CD4-positive, alpha-beta T cell treated with Interleukin-15 for 4 hours (primary cell): Measurements from ENCODE around the gene SIL1.
"Not testable (repeated sequence)": the region's sequence is repeated elsewhere in the genome, so short reads cannot be mapped to it uniquely, and the experiment has no call there.

ENCODE experiments used
- DNase-seq: peaks from one replicate; pipeline ENCODE4 v3.0.0-alpha.2; 2020; ENCODE audit warnings: low spot score

Gene SIL1

GRCh38 chr5:139105621-139106071 is 92.5 kb downstream of the SIL1 start:
- DNase-seq = no peak

- DNase-seq = no peak
Observed at GRCh38 chr5:139104577-139105276, 93.4 kb downstream of the SIL1 start.

- DNase-seq = no peak
Observed at GRCh38 chr5:139103762-139104161, 94.4 kb downstream of the SIL1 start.

- no peak for DNase-seq
Observed at GRCh38 chr5:139100825-139101224, 97.3 kb downstream of the SIL1 start.

DNA sequence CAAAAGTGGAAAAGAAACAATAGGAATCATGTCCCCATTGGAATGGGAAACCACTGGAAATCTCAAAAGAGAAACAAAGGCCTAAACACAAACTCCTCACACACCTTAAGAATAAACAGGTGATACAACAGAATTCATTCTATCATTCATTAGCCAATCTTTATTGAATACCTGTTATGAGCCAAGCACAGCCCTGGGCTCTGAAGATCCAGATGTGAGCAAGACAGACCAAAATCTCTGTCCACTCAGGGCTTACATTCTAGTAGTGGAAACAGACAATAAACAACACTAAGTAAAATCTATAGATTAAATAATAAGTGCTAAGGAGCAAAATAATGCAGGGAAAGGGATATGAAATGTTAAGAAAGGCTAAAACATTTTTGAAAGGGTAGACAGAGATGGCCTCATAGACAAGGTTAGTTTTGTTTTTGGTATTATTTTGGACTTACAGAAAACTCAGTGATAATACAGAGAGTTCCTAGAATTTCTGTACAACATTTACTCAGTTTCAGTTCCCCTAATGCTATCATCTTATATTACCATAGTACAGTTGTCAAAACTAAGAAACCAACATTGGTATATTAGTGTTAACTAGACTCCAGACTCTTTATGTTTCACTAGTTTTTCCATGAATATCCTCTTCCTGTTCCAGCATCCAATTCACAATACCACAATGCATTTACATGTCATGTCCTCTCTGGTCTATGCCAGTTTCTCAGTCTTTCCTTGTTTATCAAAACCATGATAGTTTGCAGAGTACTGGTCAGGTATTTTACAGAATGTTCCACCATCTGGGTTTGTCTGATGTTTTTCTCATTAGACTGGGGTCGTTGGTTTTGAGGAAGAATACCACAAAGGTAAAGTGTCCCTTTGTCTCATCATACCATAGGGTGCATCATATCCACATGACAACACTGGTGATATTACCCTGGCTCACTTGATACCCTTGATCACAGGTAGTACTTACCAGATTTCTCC is 103.7 kb downstream of the SIL1 start:
- no peak for DNase-seq

DNA sequence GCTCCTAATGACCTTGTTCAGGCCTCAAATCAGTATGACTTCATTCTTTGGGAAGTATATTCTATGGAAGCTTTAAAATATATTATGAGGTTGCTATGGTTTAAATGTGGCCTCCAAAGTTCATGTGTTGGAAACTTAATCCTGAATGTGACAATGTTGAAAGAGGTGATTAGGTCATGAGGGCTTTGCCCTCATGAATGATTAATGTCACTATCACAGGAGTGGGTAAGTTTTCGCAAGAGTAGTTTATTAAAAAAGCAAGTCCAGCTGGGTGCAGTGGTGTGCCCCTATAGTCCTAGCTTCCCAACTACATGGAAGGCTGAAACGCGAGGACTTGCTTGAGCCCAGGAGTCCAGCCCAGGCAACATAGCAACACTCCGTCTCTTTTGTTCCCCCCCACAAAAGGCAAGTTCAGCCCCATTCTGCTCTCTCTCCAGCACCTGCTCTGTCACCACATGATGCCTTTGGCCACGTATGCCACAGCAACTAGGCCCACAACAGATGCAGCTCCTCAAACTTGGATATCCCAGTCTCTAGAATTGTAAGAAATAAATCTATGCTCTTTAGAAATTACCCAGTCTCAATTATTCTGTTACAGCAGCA is 105.3 kb downstream of the SIL1 start:
- no peak for DNase-seq

- DNase-seq = no peak
Observed at GRCh38 chr5:139091439-139092156, 106.6 kb downstream of the SIL1 start.

DNA sequence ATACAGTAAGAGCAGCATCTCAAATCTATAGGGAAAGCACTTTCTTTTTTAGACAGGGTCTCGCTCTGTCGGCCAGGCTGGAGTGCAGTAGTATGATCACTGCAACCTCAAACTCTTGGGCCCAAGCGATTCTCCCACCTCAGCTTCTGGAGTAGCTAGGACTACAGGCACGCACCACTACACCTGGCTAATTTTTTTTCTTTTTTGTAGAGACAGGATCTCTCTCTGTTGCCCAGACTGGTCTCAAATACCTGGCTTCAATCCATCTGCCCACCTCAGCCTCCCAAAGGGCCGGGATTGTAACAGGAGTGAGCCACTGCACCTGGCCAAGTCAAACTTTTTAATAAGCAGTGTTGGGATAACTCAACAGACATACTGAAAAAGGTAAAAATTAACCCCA is 107.6 kb downstream of the SIL1 start:
- no peak for DNase-seq

DNA sequence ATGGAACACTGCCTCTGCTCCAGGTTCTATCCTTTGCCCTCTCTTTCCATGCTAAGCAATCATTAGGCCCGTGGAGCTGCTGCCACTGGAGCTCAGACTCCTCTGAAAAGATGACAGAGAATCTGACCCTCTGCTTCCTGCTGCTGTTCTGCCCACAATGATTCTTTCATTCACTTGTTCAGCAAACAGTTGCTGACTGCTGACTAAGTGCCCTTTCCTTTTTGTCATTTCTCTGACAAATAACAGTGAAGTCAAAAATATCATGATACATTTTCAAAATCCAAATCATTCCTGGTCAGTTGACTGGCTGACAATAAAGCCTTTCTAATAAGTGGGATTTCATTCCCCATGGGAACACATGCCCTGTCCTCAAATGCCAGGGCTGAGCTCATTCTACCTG is 110.1 kb downstream of the SIL1 start:
- DNase-seq = no peak

DNA sequence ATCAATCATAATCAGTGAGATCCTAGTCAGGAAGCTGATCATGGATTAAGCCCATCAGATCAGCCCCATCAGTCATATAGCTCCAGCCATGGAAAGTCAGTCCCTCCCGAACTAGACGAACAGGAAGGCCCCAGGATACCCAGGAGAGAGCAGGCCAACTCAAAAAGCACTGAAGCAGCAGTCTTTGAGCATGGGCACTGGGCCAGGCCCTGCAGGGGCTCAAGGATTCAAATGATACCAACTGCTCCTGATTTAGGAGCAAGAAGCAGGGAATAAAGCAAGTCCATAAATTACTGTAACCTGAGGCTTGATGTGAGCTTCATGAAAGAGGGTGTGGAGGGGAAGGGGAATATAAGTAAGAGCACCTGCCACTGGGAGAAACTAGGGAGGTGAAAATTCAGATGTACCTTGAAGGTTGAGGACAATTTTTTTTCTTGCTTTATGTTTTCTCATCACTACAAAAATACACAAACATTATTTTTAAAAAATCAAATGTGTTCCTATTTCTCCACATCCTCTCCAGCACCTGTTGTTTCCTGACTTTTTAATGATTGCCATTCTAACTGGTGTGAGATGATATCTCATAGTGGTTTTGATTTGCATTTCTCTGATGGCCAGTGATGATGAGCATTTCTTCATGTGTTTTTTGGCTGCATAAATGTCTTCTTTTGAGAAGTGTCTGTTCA is 115.2 kb downstream of the SIL1 start:
- no peak for DNase-seq

DNA sequence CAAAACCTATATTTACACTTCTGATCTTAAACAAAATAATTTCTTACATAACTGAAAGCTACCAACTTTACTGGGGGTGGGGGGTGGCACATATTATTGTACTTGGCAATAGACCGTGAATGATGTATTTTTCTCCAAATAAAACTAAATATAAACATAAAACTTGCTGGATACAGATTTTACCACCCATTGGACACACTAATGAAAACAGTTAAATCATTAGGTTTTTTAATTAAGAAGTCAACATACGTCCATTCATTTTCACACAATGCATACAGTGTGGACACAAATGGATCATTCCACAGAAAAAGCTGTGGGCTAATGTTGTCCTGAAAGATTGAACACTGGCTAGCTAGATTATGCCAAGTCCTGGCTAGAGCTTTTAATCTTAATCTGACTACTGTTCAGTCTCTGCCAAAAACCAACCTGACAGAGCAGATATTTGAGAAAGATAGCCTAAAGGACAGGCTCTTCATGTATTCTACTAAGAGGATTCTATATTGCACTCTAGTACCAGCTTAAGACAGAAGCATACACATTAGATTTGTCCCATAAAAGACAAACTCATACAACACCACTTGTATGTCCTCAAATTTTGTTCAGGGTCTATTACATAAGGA is 118.1 kb downstream of the SIL1 start:
- DNase-seq = no peak

GRCh38 chr5:139079225-139079990 is 118.8 kb downstream of the SIL1 start:
- DNase-seq = no peak

DNA sequence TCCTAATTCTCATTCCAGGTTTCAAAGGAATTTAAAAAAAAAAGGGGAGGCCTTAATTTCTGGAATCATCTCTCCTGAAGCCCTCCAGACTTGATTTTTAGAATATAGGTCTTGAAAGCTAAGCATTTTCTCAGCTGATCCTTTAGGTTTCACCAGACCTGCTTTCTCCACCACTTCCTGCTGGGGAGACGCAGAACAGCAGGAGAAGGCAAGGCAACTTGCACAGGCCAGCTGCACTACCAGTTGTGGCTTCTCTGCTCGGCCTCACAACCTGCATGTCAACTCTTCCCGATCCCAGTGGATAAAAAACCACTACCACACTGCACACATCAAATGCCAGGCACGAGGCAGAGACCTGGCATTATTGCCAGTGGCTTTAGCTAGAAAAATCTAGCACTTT is 119.8 kb downstream of the SIL1 start:
- DNase-seq = no peak

- DNase-seq = no peak
Observed at GRCh38 chr5:139077899-139078298, 120.3 kb downstream of the SIL1 start.

DNA sequence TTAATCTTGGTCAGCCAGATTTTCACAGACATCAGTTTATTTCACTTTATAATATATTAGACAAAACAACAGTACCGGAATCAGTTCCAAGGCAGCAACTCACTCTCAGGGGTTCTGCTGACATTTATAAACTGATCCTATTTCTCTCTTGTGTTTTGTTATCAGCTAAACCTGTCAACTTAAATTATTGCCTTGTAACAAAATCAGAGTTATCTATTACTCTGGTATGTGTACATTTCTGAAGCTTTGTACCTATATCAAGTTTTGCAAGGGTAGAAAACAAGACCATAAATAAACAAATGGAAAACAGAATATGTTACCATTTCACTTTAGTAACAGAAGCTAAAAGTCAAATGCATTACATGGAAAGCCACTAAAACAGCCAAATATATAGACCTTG is 122.1 kb downstream of the SIL1 start:
- DNase-seq = no peak

DNA sequence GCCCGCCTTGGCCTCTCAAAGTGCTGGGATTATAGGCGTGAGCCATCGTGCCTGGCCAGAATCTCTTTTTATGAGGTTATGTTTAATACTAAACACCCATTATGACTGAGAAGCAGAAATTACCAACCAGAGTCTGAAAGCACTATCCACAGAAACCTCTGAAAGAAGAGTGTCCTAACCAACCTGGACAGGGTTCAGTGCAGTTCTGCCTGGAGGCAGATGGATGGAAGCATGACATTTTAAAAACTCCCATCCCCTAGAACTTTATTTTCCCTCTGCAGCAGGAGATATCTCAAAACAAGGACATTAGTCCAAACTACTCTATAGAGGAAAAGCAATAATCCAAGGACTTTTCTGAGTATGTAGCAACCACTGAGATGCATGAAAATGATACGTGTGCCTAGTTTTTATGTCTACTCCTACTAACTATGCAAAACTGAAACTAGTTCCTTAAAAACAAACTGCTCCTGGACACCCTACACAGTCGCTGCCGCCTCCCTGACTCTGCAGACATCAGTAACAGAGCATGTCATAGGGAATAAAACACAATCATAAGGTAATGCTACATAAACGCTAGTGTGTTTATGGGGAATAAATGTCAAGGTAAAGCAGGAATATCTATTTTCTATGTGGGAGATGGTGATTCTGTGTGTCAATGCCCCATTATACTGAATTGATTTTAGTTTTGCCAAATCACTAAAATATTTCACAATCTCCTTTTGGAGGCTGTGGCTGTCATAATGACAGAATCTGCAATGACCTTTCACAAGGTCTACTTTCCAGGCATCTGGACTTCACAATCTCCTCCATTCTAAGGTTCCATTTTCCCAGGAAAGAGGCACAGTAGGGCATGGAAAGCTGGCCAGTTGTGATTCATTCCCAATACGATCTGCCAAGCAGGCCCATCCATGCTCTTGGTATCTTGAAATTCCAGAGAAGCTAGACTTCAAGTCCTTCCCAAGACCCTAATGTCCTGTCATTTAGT is 122.8 kb downstream of the SIL1 start:
- DNase-seq = no peak

DNA sequence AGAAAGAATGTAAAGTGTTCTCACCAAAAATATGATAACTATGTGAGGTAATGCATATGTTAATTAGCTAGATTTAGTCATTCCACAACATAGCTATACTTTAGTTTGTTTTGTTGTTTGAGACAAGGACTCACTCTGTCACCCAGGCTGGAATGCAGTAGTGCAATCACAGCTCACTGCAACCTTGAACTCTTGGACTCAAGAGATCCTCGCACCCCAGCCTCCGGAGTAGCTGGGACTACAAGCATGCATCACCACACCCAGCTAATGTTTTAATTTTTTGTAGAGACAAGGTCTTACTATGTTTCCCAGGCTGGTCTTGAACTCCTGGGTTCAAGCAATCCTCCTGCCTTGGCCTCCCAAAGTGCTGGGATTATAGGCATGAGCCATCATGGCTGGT is 124.2 kb downstream of the SIL1 start:
- DNase-seq = not testable (repeated sequence)

DNA sequence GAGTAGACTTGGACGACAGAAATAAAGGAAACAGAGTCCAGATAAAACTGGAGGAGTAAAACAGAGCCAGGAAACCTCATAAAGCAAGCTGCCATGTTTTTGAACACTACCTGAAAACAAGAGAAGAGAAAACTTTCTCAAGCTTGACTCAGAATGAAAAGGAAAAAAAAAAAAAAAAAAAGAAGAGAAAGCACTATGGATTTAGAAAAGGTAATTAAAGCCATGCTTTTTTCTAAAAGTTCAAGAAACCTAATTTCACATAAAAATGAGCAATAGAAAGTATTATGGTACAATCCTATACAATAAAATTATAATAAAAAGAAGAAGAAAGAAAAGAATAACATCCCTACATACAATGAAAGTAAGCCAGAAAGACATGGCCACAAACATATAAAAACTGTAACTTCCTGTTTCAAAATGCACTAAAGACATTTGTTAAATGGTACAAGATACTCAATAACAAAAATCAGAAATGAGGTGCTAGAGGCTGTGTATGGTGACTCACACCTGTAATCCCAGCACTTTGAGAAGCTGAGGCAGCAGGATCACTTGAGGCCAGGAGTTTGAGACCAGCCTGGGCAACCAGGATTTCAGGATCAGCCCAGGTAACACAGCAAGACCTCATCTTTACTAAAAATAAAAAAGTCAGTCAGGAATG is 129.5 kb downstream of the SIL1 start:
- no peak for DNase-seq

DNA sequence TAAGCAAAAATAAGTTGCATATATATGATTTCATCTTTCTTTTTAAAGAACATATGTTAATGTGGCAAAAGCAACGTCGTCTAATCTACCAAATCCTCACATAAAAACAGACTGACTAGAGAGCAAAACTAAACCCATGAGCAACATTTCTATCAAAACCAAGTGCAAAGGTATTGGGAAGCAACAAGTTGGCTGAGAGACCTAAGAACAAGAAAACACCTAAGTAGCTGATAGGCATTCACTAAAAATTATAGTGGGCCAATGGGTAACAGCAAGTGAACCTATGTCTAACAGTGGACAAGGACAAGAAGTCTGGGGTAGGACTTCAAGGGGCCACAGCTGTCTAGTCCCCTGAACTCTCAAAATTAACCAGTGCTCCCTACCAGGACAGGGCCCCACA is 130.1 kb downstream of the SIL1 start:
- no peak for DNase-seq
